A549 (cell line): ENCODE data around the gene TUSC2. TPM values are rescaled to one million over a fixed set of nuclear protein-coding genes. Genes with fewer than 3 reads are reported as not detected.

ENCODE experiments used
- ATAC-seq, 2 experiments: fragments of 200-7000 bp in 1 of 2; fragments of >200 bp in 1 of 2; cut with Nextera tagmentation in 1 of 2; cut with Tn5 transposase in 1 of 2; 3 replicates each; pipeline versions ENCODE4 v1.8.0 to v1.9.1; 2018 to 2020; ENCODE audit warnings: mild to moderate bottlenecking in 1 of 2, moderate library complexity in 1 of 2
- CTCF ChIA-PET: fragments of 300-600 bp; sonication (Branson Sonifier 250); formaldehyde crosslinking; extraction: SDS; loops from one replicate; lab custom pipeline; 2021; ENCODE audit warnings: antibody characterized with exemption, inconsistent platforms; lab: Yijun Ruan, JAX
- POLR2A ChIA-PET: fragments of 350-600 bp; formaldehyde crosslinking; extraction: SDS; loops from one replicate; lab custom pipeline; 2021; ENCODE audit warnings: antibody characterized with exemption, inconsistent platforms; lab: Yijun Ruan, JAX
- DNase-seq, 2 experiments: peaks; one replicate each; pipeline versions ENCODE4 v3.0.0 to v3.0.0-alpha.2; 2011 to 2016; ENCODE audit warnings: low read depth in 1 of 2, low spot score in 1 of 2
- FAIRE-seq: peaks from 2 replicates; lab custom pipeline; 2011; peaks lifted over from hg19 to GRCh38; lab: Jason Lieb, UNC
- H3K27ac ChIP-seq, 2 experiments: fragments of >200 bp; sonication (Bioruptor Twin); formaldehyde crosslinking; 3 replicates each; pipeline ENCODE4 v1.5.1; 2016 to 2017
- H3K4me1 ChIP-seq: fragments of >200 bp; sonication (Bioruptor Twin); formaldehyde crosslinking; 3 replicates; pipeline ENCODE4 v1.6.1; 2016
- H3K4me2 ChIP-seq: fragments of >200 bp; sonication (Bioruptor Twin); formaldehyde crosslinking; 3 replicates; pipeline ENCODE4 v1.6.1; 2016
- H3K4me3 ChIP-seq: fragments of >200 bp; sonication (Bioruptor Twin); formaldehyde crosslinking; 3 replicates; pipeline ENCODE4 v1.5.1; 2016
- H3K9me3 ChIP-seq: fragments of >200 bp; sonication (Bioruptor Twin); formaldehyde crosslinking; 3 replicates; pipeline ENCODE4 v1.6.1; 2016
- BHLHE40 ChIP-seq: IDR thresholded peaks from 2 replicates; pipeline ENCODE4 v1.6.1; 2012; ENCODE audit warnings: low read depth, low read length, inconsistent platforms
- CBX2 ChIP-seq: fragments of 200-600 bp; sonication (generic); IDR thresholded peaks from 2 replicates; pipeline ENCODE4 v1.6.1; 2016; ENCODE audit warnings: low read depth, mild to moderate bottlenecking, borderline replicate concordance
- CBX8 ChIP-seq: fragments of 200-600 bp; sonication (generic); IDR thresholded peaks from 2 replicates; pipeline ENCODE4 v1.6.1; 2016
- CEBPB ChIP-seq, 2 experiments: fragments of >200 bp in 1 of 2; sonication (Bioruptor Twin) in 1 of 2; formaldehyde crosslinking in 1 of 2; IDR thresholded peaks; 2 replicates each; pipeline ENCODE4 v1.6.1; 2012 to 2016
- CTCF ChIP-seq: fragments of >200 bp; sonication (Bioruptor Twin); formaldehyde crosslinking; IDR thresholded peaks from 3 replicates; pipeline ENCODE4 v1.5.1; 2016
- EHMT2 ChIP-seq: fragments of 200-600 bp; sonication (generic); IDR thresholded peaks from 2 replicates; pipeline ENCODE4 v1.6.1; 2016; ENCODE audit warnings: antibody characterized with exemption, low read depth, mild to moderate bottlenecking, moderate library complexity
- FOSB ChIP-seq: fragments of 250-450 bp; sonication (Bioruptor Pico); IDR thresholded peaks from 2 replicates; pipeline ENCODE4 v1.5.0; 2020; ENCODE audit warnings: mild to moderate bottlenecking, moderate library complexity
- GATA3 ChIP-seq: IDR thresholded peaks from 2 replicates; pipeline ENCODE4 v1.6.1; 2012; ENCODE audit warnings: borderline replicate concordance
- HMGXB4 ChIP-seq: fragments of 250-450 bp; sonication (Bioruptor Pico); IDR thresholded peaks from 2 replicates; pipeline ENCODE4 v1.5.0; 2021; ENCODE audit warnings: mild to moderate bottlenecking, moderate library complexity, borderline replicate concordance
- HOXA7 ChIP-seq: fragments of 250-450 bp; sonication (Bioruptor Pico); IDR thresholded peaks from 2 replicates; pipeline ENCODE4 v1.5.0; 2020; ENCODE audit warnings: mild to moderate bottlenecking, moderate library complexity
- HOXB13 ChIP-seq: fragments of 250-450 bp; sonication (Bioruptor Pico); IDR thresholded peaks from 2 replicates; pipeline ENCODE4 v1.5.0; 2020; ENCODE audit warnings: low read depth, mild to moderate bottlenecking, moderate library complexity
- HOXB5 ChIP-seq: fragments of 250-450 bp; sonication (Bioruptor Pico); IDR thresholded peaks from 2 replicates; pipeline ENCODE4 v1.5.0; 2020; ENCODE audit warnings: mild to moderate bottlenecking, moderate library complexity
- KDM1A ChIP-seq: fragments of 200-600 bp; sonication (generic); IDR thresholded peaks from 2 replicates; pipeline ENCODE4 v1.6.1; 2016; ENCODE audit warnings: low read depth, mild to moderate bottlenecking
- MAFK ChIP-seq: fragments of 450-650 bp; IDR thresholded peaks from 2 replicates; pipeline ENCODE4 v1.6.1; 2014; ENCODE audit not compliant: partially characterized antibody
- MAZ ChIP-seq: fragments of 150-350 bp; IDR thresholded peaks from 2 replicates; pipeline ENCODE4 v1.6.1; 2014; ENCODE audit warnings: antibody characterized with exemption, low read depth, low read length, borderline replicate concordance
- NFE2L2 ChIP-seq: fragments of 150-350 bp; conservative IDR thresholded peaks from 2 replicates; pipeline ENCODE4 v1.6.1; 2014; ENCODE audit warnings: low read length
- NR3C1 ChIP-seq: fragments of >200 bp; sonication (Bioruptor Twin); formaldehyde crosslinking; IDR thresholded peaks from 3 replicates; pipeline ENCODE4 v1.6.1; 2017
- POLR2A ChIP-seq: IDR thresholded peaks from 2 replicates; pipeline ENCODE4 v1.6.1; 2012; ENCODE audit warnings: mild to moderate bottlenecking, low read length
- RAD21 ChIP-seq, 2 experiments: fragments of >200 bp in 1 of 2; sonication (Bioruptor Twin) in 1 of 2; formaldehyde crosslinking in 1 of 2; IDR thresholded peaks in 1 of 2; conservative IDR thresholded peaks in 1 of 2; 2 replicates in 1 of 2; 3 replicates in 1 of 2; pipeline ENCODE4 v1.6.1; 2012 to 2018; ENCODE audit warnings: inconsistent platforms in 1 of 2
- RFX5 ChIP-seq: fragments of 450-650 bp; IDR thresholded peaks from 2 replicates; pipeline ENCODE4 v1.7.1; 2014; ENCODE audit warnings: antibody characterized with exemption, mild to moderate bottlenecking, moderate library complexity
- TP53 ChIP-seq: fragments of 250-450 bp; sonication (Bioruptor Pico); IDR thresholded peaks from 2 replicates; pipeline ENCODE4 v1.5.0; 2021; ENCODE audit warnings: mild to moderate bottlenecking, moderate library complexity
- ZFP36 ChIP-seq: fragments of 450-650 bp; IDR thresholded peaks from 2 replicates; pipeline ENCODE4 v1.6.1; 2014; ENCODE audit warnings: borderline replicate concordance; ENCODE audit not compliant: partially characterized antibody
- ZNF302 ChIP-seq: fragments of 250-450 bp; sonication (Bioruptor Pico); IDR thresholded peaks from 2 replicates; pipeline ENCODE4 v1.9.0; 2021; ENCODE audit warnings: inconsistent platforms, mild to moderate bottlenecking, moderate library complexity
- ZSCAN20 ChIP-seq: fragments of 250-450 bp; sonication (Bioruptor Pico); IDR thresholded peaks from 2 replicates; pipeline ENCODE4 v1.8.0; 2022; ENCODE audit warnings: mild to moderate bottlenecking, moderate library complexity
- WGBS: methylation state at CpG from one replicate; pipeline ENCODE4 v1.1.6; 2017; ENCODE audit errors: missing lambda C conversion rate; 5-methylcytosine and 5-hydroxymethylcytosine counted together
- polyA plus RNA-seq, 4 experiments: library from polyadenylated mRNA; depleted of rRNA in 3 of 4; stranded (reverse); fragments of >200 nt; fragmentation: RNase III in 1 of 4; extraction: RNeasy Plus Mini Kit Qiagen cat#74134 plus additional on column Dnase treatment in 1 of 4; gene quantifications; 2 replicates in 3 of 4; 3 replicates in 1 of 4; pipeline ENCODE4 v1.2.3, GENCODE V29; 2011 to 2017
- TF ChIP-seq, protein P1 (sequence below): IDR thresholded peaks from 2 replicates; pipeline ENCODE4 v1.6.1; 2012
- TF ChIP-seq, protein P2 (sequence below): IDR thresholded peaks from 2 replicates; pipeline ENCODE4 v1.6.1; 2012; ENCODE audit warnings: low read depth, borderline replicate concordance

TUSC2 gene
- polyA plus RNA-seq, 2 of the 4 experiments (the other 2 are of a cell fraction): 18.2 to 23.5 TPM

- peaks cover 31% of the 10 kb centered on the region for H3K4me1 ChIP-seq
- ChIA-PET POLR2A (no interaction called here), CTCF (interaction anchor here (0.8 to 5.0 kb wide), 5 partner anchors 9 to 92 kb away, joined by 3 to 21 read pairs (median 5); partner anchors contain the start of genes HYAL3, IFRD2, NAA80 and TUSC2)
- no peak overlapping the region for H3K27ac ChIP-seq
- WGBS: 97% methylated on average over 7 of the region's 10 CpGs
- H3K4me3 ChIP-seq: no peak overlapping the region
- no peak for FAIRE-seq
- H3K9me3 ChIP-seq: no peaks in the 10 kb centered on the region
- no peak for TF ChIP-seq MAZ
- no peak for TF ChIP-seq FOSB
- no peak for TF ChIP-seq CBX2
- no peak for TF ChIP-seq EHMT2
- TF ChIP-seq, protein P1, sequence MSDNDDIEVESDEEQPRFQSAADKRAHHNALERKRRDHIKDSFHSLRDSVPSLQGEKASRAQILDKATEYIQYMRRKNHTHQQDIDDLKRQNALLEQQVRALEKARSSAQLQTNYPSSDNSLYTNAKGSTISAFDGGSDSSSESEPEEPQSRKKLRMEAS: no peak
- TF ChIP-seq KDM1A: no peak
- no peak for TF ChIP-seq NFE2L2
- TF ChIP-seq CEBPB (IDR thresholded peaks at IDR 0.05): no peak
- TF ChIP-seq BHLHE40: no peak
- TF ChIP-seq MAFK: no peak
- no peak for TF ChIP-seq HMGXB4 (CRISPR knock-in tag)
- TF ChIP-seq TP53 (CRISPR knock-in tag): no peak
- no peak for TF ChIP-seq GATA3
- TF ChIP-seq ZNF302 (CRISPR knock-in tag): no peak
- TF ChIP-seq ZSCAN20 (CRISPR knock-in tag): no peak
- no peak overlapping the region for H3K4me2 ChIP-seq
- no peak for ATAC-seq
- DNase-seq: no peak
Observed at GRCh38 chr3:50318615-50319014, 9.4 kb downstream of the TUSC2 start.

DNA sequence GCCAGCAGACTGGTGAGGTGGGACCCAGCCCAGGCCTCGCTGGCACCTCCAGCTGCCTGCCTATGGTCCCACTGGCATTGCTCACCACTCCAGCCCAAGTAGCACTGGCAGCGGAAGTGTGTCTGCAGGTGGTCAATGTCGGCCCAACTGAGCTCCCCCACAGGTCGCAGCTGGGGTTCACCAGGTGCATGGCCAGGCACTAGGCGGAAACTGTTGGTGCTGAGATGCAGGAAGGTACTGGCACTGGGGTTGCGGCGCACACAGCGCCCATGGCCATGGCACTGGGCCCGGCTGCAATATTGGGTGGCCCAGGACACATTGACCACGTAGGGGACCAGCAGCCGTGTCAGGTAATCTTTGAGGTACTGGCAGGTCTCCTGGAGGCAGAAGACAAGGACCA is 9.9 kb downstream of the TUSC2 start:
- Histone ChIP-seq H3K4me1 (peaks cover 31% of the 10 kb centered on the region), H3K4me2 (no peak overlapping the region; the same call in 2 of the 3 replicates), H3K4me3 (no peak overlapping the region), H3K27ac (no peak overlapping the region; a peak in 1 of 6 replicates), H3K9me3 (no peaks in the 10 kb centered on the region)
- no peak for ATAC-seq
- ChIA-PET CTCF (interaction anchor here (0.8 to 5.0 kb wide), 5 partner anchors 10 to 92 kb away, joined by 3 to 21 read pairs (median 5); partner anchors contain the start of genes HYAL3, IFRD2, NAA80 and TUSC2), POLR2A (no interaction called here)
- DNase-seq: no peak
- no peak for TF ChIP-seq CTCF
- TF ChIP-seq CBX8: no peak
- no peak for TF ChIP-seq NR3C1
- TF ChIP-seq CEBPB (IDR thresholded peaks at IDR 0.05): no peak
- no peak for TF ChIP-seq ZFP36
- TF ChIP-seq RAD21 (conservative IDR thresholded peaks at IDR 0.05 in 1 of 2, IDR thresholded peaks at IDR 0.05 in 1 of 2): no peak
- TF ChIP-seq ZSCAN20 (CRISPR knock-in tag): no peak
- no peak for TF ChIP-seq RFX5
- TF ChIP-seq POLR2A: no peak
- no peak for TF ChIP-seq FOSB
- TF ChIP-seq, protein P2, sequence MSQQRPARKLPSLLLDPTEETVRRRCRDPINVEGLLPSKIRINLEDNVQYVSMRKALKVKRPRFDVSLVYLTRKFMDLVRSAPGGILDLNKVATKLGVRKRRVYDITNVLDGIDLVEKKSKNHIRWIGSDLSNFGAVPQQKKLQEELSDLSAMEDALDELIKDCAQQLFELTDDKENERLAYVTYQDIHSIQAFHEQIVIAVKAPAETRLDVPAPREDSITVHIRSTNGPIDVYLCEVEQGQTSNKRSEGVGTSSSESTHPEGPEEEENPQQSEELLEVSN: no peak
- no peak for TF ChIP-seq HOXA7 (CRISPR knock-in tag)
- no peak for TF ChIP-seq HOXB13
- TF ChIP-seq HOXB5 (CRISPR knock-in tag): no peak
- no peak for TF ChIP-seq GATA3
- 89% methylated on average over 5 of the region's 11 CpGs for WGBS
- no peak for FAIRE-seq
